KOPT-K1 (cell line): Measurements from ENCODE around the gene SHROOM1.
A peak's percentile ranks its signal among the peaks of the same experiment; 100 is the strongest.

Source experiments
- H3K27ac ChIP-seq: fragments of 200-600 bp; sonication (generic); 2 replicates; pipeline ENCODE4 v1.5.1; 2016; ENCODE audit warnings: antibody characterized with exemption, mild to moderate bottlenecking, low read depth, low read length; ENCODE audit not compliant: poor library complexity, severe bottlenecking
- H3K36me3 ChIP-seq: fragments of 200-600 bp; sonication (generic); 2 replicates; pipeline ENCODE4 v1.5.1; 2017; ENCODE audit warnings: antibody characterized with exemption, mild to moderate bottlenecking, low read length, moderate library complexity; ENCODE audit not compliant: insufficient read depth
- H3K9me3 ChIP-seq: fragments of 200-600 bp; sonication (generic); 2 replicates; pipeline ENCODE4 v1.5.1; 2017; ENCODE audit warnings: antibody characterized with exemption, low read length, mild to moderate bottlenecking; ENCODE audit not compliant: insufficient read depth, poor library complexity, severe bottlenecking

SHROOM1 gene

GRCh38 chr5:132774406-132774805 lies 56.0 kb downstream of the SHROOM1 start:
- Histone ChIP-seq H3K36me3 (no peaks in the 10 kb centered on the region), H3K27ac (peak overlapping the region; percentile 41), H3K9me3 (no peaks in the 10 kb centered on the region)

DNA sequence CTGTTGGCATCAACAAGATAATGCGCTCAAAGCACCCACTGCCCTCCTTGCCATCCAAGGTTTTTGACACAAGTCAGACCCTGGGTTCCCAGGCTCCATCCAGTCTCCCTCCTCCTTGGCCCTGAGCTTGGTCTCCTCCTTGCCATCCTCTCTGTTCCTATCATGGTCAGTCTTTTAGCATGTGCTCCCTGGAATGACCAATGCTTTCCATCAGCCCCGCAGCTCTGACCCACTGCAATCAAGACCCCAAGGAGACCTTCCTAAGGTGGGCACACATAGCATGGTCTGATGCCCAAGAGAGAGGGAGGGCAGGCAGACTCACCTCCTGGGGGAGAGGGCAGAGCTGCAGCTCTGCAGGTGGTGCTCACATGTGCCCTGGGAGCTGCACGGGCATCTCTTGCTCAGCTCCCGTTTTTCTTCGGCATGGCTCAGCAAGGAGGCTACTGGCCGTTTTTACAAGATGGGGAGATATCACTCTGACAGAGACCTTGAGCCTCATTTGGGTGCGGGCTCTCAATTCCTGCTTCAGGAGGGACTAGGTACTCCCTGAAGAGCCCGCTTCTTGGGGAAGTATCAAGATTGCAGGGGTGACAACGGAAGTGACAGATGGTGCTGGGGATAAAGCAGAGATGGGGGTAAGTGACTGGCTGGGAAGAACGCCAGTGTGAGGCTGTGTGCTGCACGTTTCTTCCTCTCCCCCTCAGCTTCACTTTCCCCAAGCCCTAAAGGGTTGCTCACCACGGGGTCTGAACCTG lies 56.7 kb downstream of the SHROOM1 start:
- H3K27ac ChIP-seq: peak overlapping the region; percentile 41
- H3K9me3 ChIP-seq: no peaks in the 10 kb centered on the region
- H3K36me3 ChIP-seq: no peaks in the 10 kb centered on the region

DNA sequence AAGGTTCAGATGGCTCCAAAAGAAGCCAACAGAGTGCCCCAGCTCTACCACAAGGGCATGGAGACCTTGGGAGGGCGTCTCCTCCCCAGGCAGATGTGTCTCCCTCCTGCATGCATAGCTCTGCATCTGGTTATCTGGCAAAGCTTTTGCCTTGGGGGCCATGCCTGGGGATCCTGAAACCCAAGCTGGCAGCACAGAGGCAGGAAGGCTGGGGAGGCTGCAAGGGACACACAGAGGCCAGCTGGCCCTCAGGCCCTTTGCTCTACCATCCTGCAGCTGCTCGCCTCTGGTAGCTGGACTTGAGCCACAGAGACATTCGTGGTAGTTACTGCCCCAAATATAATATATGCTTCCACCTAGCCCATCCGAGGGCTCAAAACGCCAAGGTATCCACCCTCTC lies 57.3 kb downstream of the SHROOM1 start:
- Histone ChIP-seq H3K27ac (no peak overlapping the region), H3K9me3 (no peaks in the 10 kb centered on the region), H3K36me3 (no peaks in the 10 kb centered on the region)

- no peaks in the 10 kb centered on the region for H3K36me3 ChIP-seq
- no peak overlapping the region for H3K27ac ChIP-seq
- no peaks in the 10 kb centered on the region for H3K9me3 ChIP-seq
These were observed 58.0 kb downstream of the SHROOM1 start for GRCh38 chr5:132772291-132773070.
